Activated naive CD4-positive, alpha-beta T cell treated with anti-CD3 and anti-CD28 coated beads, Interleukin-2, amount 50 U/mL, for 72 hours (primary cell): Measurements from ENCODE around the gene ANKK1. TPM values are rescaled to one million over a fixed set of nuclear protein-coding genes. Genes with fewer than 3 reads are reported as not detected.

Experiments used
- ATAC-seq, 2 donors: fragments of 150-1000 bp; cut with Tn5 transposase; 2 replicates each; pipeline ENCODE4 v1.10.0; 2021; ENCODE audit warnings: mild to moderate bottlenecking in 2 of 2, moderate library complexity in 2 of 2
- DNase-seq, 2 donors: peaks; one replicate each; pipeline ENCODE4 v3.0.0; 2021 to 2022; ENCODE audit warnings: low spot score in 2 of 2
- H3K27ac Mint-ChIP-seq, 2 donors: one replicate each; pipeline ENCODE4 v1.8.0; 2022; ENCODE audit warnings: mild to moderate bottlenecking in 2 of 2, mixed read lengths in 2 of 2
- H3K36me3 Mint-ChIP-seq, 2 donors: one replicate each; pipeline ENCODE4 v1.8.0; 2022; ENCODE audit warnings: mixed read lengths in 2 of 2
- H3K9me3 Mint-ChIP-seq, 2 donors: one replicate each; pipeline ENCODE4 v1.8.0; 2022; ENCODE audit warnings: mixed read lengths in 2 of 2
- total RNA-seq, 2 donors: library from RNA; stranded (reverse); gene quantifications; one replicate each; pipeline ENCODE4 v1.2.3, GENCODE V29; 2022

ANKK1 gene
- total RNA-seq, 2 donors from 2014 or later, result 0.49 TPM; not detected in 1

GRCh38 chr11:113397821-113398220 is 10.2 kb downstream of the ANKK1 start:
- no peak for DNase-seq
- ATAC-seq, result no peak
- Mint-ChIP-seq H3K36me3 (no peaks in the 10 kb centered on the region), H3K27ac (no peak overlapping the region), H3K9me3 (no peaks in the 10 kb centered on the region)

GRCh38 chr11:113398669-113399430 is 11.3 kb downstream of the ANKK1 start:
- H3K9me3 Mint-ChIP-seq, result no peaks in the 10 kb centered on the region
- DNase-seq, result no peak
- no peak overlapping the region for H3K27ac Mint-ChIP-seq
- H3K36me3 Mint-ChIP-seq, result no peaks in the 10 kb centered on the region
- ATAC-seq, result no peak

DNA sequence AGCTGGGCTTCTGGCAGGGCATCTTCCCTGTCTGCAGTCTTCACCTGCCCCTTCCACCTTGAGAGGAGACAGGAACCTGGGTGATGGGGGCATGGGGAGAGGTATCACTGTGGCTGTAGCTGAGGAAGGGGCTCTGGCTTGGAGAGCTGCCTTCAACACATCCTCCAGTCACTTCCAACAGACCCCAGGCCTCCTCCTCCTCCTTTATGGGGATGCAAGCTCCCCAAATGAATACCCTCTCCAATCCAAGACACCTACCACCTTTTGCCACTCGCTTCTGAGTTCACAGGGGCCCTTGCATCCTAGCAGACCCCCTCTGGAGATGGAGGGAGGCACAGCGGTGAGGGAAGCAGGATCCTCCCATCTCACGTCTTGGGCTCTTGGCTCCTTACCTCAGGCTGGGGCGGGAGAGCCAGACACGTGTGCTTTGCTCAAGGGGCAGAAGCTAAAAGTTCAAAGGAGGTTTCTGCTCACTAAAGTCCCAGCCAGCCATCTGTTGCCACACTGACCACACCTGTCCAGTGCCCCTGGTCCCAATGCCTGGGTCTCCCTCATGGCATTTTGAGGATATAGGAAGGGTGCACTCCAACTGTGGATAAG is 13.2 kb downstream of the ANKK1 start:
- DNase-seq (no peak), ATAC-seq (no peak)
- Mint-ChIP-seq H3K9me3 (no peaks in the 10 kb centered on the region), H3K36me3 (no peaks in the 10 kb centered on the region), H3K27ac (no peak overlapping the region)

GRCh38 chr11:113401718-113402117 is 14.1 kb downstream of the ANKK1 start:
- Mint-ChIP-seq H3K9me3 (no peaks in the 10 kb centered on the region), H3K27ac (no peak overlapping the region), H3K36me3 (no peaks in the 10 kb centered on the region)
- DNase-seq, result no peak
- no peak for ATAC-seq

DNA sequence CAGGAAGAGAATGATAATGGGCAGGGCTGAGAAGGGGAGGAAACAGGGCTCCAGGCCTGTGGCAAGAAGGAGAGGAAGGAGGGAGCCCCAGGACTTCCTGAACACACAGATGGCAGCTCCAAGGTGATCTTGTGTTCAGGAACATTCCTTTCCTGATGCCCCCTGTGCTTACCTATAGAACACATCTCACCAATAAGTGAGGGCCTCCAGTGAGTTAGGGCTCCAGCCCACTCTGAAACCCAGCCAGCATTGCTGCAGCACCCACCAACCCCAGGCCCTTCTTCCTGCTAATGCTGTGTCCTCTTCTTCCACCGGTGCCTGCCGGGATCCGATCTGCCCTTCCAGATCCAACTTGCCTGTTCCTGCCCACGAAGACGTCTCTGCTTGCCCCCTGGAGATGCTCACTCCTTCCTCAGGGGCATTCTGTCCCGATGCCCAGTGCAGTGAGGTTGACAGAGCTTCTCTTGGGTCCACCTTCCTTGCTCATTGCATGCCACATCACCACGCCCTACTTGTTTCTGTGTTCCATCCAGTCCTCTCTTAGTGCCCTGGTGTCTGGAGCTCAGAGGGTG is 17.4 kb downstream of the ANKK1 start:
- ATAC-seq (no peak), DNase-seq (no peak)
- no peaks in the 10 kb centered on the region for H3K36me3 Mint-ChIP-seq
- no peaks in the 10 kb centered on the region for H3K9me3 Mint-ChIP-seq
- no peak overlapping the region for H3K27ac Mint-ChIP-seq

DNA sequence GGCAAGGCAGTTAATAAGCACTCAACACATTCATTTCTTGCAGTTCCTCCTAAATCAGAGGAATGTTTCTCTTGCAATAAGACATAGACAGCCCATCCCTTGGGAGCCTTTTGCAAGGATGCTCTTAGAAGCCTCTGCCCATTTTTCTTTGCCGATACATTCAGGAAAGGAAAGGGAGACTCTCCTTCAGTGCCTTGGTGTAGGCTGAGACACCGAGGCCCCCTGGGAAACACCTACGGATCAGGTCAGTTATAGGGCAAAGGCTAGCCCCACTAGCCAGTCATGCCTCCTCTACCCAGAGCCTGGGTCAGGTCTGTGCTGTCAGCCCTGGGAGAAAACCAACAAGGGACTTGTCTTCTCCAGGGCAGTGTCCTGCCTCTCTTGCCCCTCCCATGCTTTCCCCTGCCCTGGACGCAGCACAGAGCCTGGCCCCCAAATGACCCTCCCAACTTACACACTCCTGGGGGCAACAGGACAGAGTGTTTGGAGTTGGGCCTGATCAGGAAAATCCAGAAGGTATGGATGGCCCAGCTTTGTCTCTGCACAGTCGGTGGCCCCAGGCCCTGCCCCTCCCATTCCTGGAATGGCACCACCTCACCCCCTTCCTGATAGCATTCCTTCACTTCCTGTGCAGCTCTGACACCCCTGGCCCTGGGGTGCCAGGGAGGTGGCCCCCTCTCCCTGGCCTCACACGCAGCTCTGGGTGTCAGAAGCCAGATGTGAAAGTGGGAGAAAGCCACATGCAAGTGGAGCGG is 18.3 kb downstream of the ANKK1 start:
- no peak overlapping the region for H3K27ac Mint-ChIP-seq
- no peaks in the 10 kb centered on the region for H3K36me3 Mint-ChIP-seq
- ATAC-seq (no peak), DNase-seq (no peak)
- no peaks in the 10 kb centered on the region for H3K9me3 Mint-ChIP-seq

- Mint-ChIP-seq H3K36me3 (no peaks in the 10 kb centered on the region), H3K27ac (peak overlapping the region in 1 of 2 donors; percentile 82), H3K9me3 (no peaks in the 10 kb centered on the region)
- DNase-seq (no peak), ATAC-seq (no peak)
Observed at GRCh38 chr11:113407163-113407562, 19.6 kb downstream of the ANKK1 start.

- ATAC-seq, result no peak
- no peaks in the 10 kb centered on the region for H3K36me3 Mint-ChIP-seq
- H3K9me3 Mint-ChIP-seq, result no peaks in the 10 kb centered on the region
- DNase-seq, result no peak
- no peak overlapping the region for H3K27ac Mint-ChIP-seq
Observed at GRCh38 chr11:113408206-113408605, 20.6 kb downstream of the ANKK1 start.

DNA sequence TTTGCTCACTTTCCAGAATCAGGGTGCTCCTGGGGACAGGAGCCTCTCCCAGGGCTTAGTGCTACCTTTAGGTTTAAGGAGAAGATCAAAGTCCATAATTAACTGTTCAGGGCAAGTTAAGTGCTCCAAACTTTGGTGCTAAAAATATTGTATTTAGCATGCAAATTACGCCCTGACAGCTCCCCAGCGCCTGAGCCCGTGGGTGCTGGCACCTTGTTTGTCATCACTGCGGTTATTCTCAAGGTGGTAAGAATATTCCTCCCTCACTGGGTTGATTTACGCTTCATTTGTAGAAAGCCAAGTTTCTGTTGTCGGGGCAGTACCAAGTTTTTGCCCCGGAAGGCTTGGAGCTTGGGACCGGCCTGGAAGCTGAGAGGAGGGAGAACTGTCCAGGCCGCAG is 21.3 kb downstream of the ANKK1 start:
- no peak for DNase-seq
- no peaks in the 10 kb centered on the region for H3K9me3 Mint-ChIP-seq
- H3K27ac Mint-ChIP-seq, result no peak overlapping the region
- no peaks in the 10 kb centered on the region for H3K36me3 Mint-ChIP-seq
- no peak for ATAC-seq

DNA sequence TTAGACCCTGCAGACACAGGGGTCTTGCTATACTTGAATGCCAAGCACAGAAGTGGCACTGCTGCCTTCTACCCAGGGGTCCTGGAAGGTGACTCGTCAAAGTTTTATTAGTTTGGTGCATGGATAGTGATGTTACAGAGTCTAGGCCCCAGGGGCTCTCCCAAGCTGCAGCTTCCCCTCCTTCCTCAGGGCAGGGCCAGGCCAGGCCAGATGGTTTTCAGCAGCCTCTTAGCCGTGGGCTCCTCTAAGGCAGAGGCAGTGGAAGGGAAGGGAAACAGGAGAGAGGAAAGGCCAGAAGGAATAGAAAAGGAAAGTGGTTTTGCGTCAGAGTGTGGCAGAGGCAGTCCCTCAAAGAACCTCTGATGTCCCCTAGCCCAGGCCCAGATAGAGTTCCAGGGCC is 21.9 kb downstream of the ANKK1 start:
- ATAC-seq (no peak), DNase-seq (no peak)
- Mint-ChIP-seq H3K9me3 (no peaks in the 10 kb centered on the region), H3K36me3 (no peaks in the 10 kb centered on the region), H3K27ac (no peak overlapping the region)

GRCh38 chr11:113410414-113411135 is 23.0 kb downstream of the ANKK1 start:
- Mint-ChIP-seq H3K36me3 (no peaks in the 10 kb centered on the region), H3K9me3 (no peaks in the 10 kb centered on the region), H3K27ac (no peak overlapping the region)
- ATAC-seq, result no peak
- DNase-seq, result no peak

DNA sequence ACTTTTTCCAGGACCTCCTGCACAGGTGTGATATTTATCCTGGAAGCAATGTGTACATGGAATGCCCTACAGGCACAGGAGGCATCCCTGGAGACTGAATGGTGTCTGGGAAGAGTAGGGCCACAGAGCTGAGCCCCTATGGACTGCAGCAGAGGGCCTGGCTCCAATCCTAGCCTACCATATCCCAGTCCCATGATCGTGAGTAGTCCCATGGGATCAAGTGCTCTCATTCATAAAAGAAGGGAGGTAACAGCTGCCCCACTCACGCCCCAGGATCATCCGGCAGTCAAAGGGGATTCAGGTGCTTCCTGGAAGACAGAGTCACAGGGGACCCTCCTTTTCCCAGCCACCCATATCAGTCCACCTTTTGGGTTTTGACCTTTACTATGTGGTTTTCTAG is 24.0 kb downstream of the ANKK1 start:
- Mint-ChIP-seq H3K36me3 (no peaks in the 10 kb centered on the region), H3K27ac (peak overlapping the region in 1 of 2 donors; percentile 27), H3K9me3 (no peaks in the 10 kb centered on the region)
- ATAC-seq, result no peak
- DNase-seq, result no peak

DNA sequence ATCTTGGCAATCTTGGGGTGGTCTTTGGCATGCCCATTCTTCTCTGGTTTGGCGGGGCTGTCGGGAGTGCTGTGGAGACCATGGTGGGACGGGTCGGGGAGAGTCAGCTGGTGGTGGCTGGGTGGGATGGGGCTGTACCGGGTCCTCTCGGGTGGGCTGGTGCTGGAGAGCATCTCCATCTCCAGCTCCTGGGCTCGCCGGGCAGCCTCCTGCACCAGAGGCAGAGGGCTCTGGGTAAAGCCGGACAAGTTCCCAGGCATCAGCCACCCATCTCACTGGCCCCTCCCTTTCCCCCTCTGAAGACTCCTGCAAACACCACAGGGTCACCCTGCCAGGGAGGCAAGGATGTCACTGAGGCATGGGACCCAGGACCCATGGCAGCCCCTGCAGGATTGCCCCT is 25.1 kb downstream of the ANKK1 start:
- no peak for DNase-seq
- no peak for ATAC-seq
- H3K36me3 Mint-ChIP-seq, result no peaks in the 10 kb centered on the region
- H3K27ac Mint-ChIP-seq, result no peak overlapping the region
- no peaks in the 10 kb centered on the region for H3K9me3 Mint-ChIP-seq

- Mint-ChIP-seq H3K9me3 (no peaks in the 10 kb centered on the region), H3K27ac (no peak overlapping the region), H3K36me3 (no peaks in the 10 kb centered on the region)
- DNase-seq, result no peak
- ATAC-seq, result no peak
Observed at GRCh38 chr11:113415343-113415742, 27.8 kb downstream of the ANKK1 start.

- no peaks in the 10 kb centered on the region for H3K36me3 Mint-ChIP-seq
- ATAC-seq (no peak), DNase-seq (no peak)
- H3K9me3 Mint-ChIP-seq, result no peaks in the 10 kb centered on the region
- no peak overlapping the region for H3K27ac Mint-ChIP-seq
Observed at GRCh38 chr11:113417428-113417827, 29.8 kb downstream of the ANKK1 start.

- H3K9me3 Mint-ChIP-seq, result no peaks in the 10 kb centered on the region
- no peaks in the 10 kb centered on the region for H3K36me3 Mint-ChIP-seq
- no peak for DNase-seq
- no peak for ATAC-seq
- peak overlapping the region in 1 of 2 donors; percentile 77 for H3K27ac Mint-ChIP-seq
Observed at GRCh38 chr11:113419454-113420003, 31.9 kb downstream of the ANKK1 start.
